HG03097 (cell line): ENCODE results near the gene TCF4.
"Not testable (repeated sequence)": the region's sequence is repeated elsewhere in the genome, so short reads cannot be mapped to it uniquely, and the experiment has no call there.

Experiments used
- ATAC-seq: cut with Tn5 transposase; IDR thresholded peaks from one replicate; pipeline ENCODE4 v1.9.1; 2021; ENCODE audit not compliant: unreplicated experiment, low FRiP score

The TCF4 gene

GRCh38 chr18:55479656-55480420 lies 108.2 kb downstream of the TCF4 start:
- ATAC-seq: no peak

- ATAC-seq: peak; percentile 18
Observed at GRCh38 chr18:55477860-55478581, 110.0 kb downstream of the TCF4 start.

- peak; percentile 94 for ATAC-seq
Observed at GRCh38 chr18:55477499-55477859, 110.5 kb downstream of the TCF4 start.

- no peak for ATAC-seq
Observed at GRCh38 chr18:55475916-55476315, 112.1 kb downstream of the TCF4 start.

- ATAC-seq: no peak
Observed at GRCh38 chr18:55475467-55475866, 112.5 kb downstream of the TCF4 start.

GRCh38 chr18:55473560-55473959 lies 114.4 kb downstream of the TCF4 start:
- ATAC-seq: no peak

GRCh38 chr18:55473058-55473457 lies 114.9 kb downstream of the TCF4 start:
- ATAC-seq: no peak

- ATAC-seq: no peak
Observed at GRCh38 chr18:55470826-55471225, 117.2 kb downstream of the TCF4 start.

- ATAC-seq: not testable (repeated sequence)
Observed at GRCh38 chr18:55469134-55469533, 118.9 kb downstream of the TCF4 start.

GRCh38 chr18:55466789-55467188 lies 121.2 kb downstream of the TCF4 start:
- ATAC-seq: no peak

GRCh38 chr18:55465313-55465712 lies 122.7 kb downstream of the TCF4 start:
- ATAC-seq: no peak

- no peak for ATAC-seq
Observed at GRCh38 chr18:55464581-55464980, 123.4 kb downstream of the TCF4 start.

GRCh38 chr18:55462652-55463051 lies 125.3 kb downstream of the TCF4 start:
- ATAC-seq: no peak

GRCh38 chr18:55461848-55462247 lies 126.1 kb downstream of the TCF4 start:
- no peak for ATAC-seq

GRCh38 chr18:55458456-55459203 lies 129.4 kb downstream of the TCF4 start:
- ATAC-seq: no peak

GRCh38 chr18:55457028-55457427 lies 131.0 kb downstream of the TCF4 start:
- no peak for ATAC-seq

GRCh38 chr18:55455938-55456337 lies 132.1 kb downstream of the TCF4 start:
- no peak for ATAC-seq

GRCh38 chr18:55453186-55453585 lies 134.8 kb downstream of the TCF4 start:
- ATAC-seq: no peak

- no peak for ATAC-seq
Observed at GRCh38 chr18:55452123-55452611, 135.8 kb downstream of the TCF4 start.

GRCh38 chr18:55449412-55450140 lies 138.4 kb downstream of the TCF4 start:
- ATAC-seq: no peak

GRCh38 chr18:55448420-55448819 lies 139.6 kb downstream of the TCF4 start:
- ATAC-seq: no peak
